Right atrium auricular region (tissue), 2 donors: Measurements from ENCODE around the gene CRAMP1. TPM values are rescaled to one million over a fixed set of nuclear protein-coding genes. Genes with fewer than 3 reads are reported as not detected.

Experiments used
- DNase-seq: peaks from one replicate; pipeline ENCODE4 v3.0.0-alpha.2; 2019; ENCODE audit warnings: low spot score
- H3K27ac ChIP-seq, 2 donors: fragments of 200-600 bp; sonication (generic); 1 replicate in 1 of 2; 2 replicates in 1 of 2; pipeline ENCODE4 v1.5.1; 2016 to 2019
- H3K27me3 ChIP-seq, 2 donors: fragments of 200-600 bp; sonication (generic); one replicate each; pipeline versions ENCODE4 v1.5.1 to v1.6.0; 2017 to 2019
- H3K36me3 ChIP-seq: fragments of 200-600 bp; sonication (generic); one replicate; pipeline ENCODE4 v1.5.1; 2016
- H3K4me1 ChIP-seq, 2 donors: fragments of 200-600 bp; sonication (generic); one replicate each; pipeline versions ENCODE4 v1.5.1 to v1.6.0; 2017 to 2019
- H3K4me3 ChIP-seq, 2 donors: fragments of 200-600 bp; sonication (generic); 1 replicate in 1 of 2; 2 replicates in 1 of 2; pipeline ENCODE4 v1.5.1; 2017 to 2019; ENCODE audit warnings: mild to moderate bottlenecking in 1 of 2, moderate library complexity in 1 of 2
- H3K9me3 ChIP-seq, 2 donors: fragments of 200-600 bp; sonication (generic); one replicate each; pipeline ENCODE4 v1.5.1; 2019
- CTCF ChIP-seq, 2 donors: fragments of 200-600 bp; sonication (generic); IDR thresholded peaks; one replicate each; pipeline ENCODE4 v1.5.1; 2019; ENCODE audit warnings: antibody characterized with exemption in 2 of 2
- total RNA-seq, 2 donors: library from RNA; depleted of rRNA; stranded (reverse); fragments of >200 nt; gene quantifications; one replicate each; pipeline ENCODE4 v1.1.0, GENCODE V29; 2016

The CRAMP1 gene
- total RNA-seq, 2 donors from 2014 or later: 7.7 to 9.7 TPM

GRCh38 chr16:1662543-1662942 lies 50.4 kb downstream of the CRAMP1 start:
- no peaks in the 10 kb centered on the region for H3K27me3 ChIP-seq
- H3K36me3 ChIP-seq: peaks cover 79% of the 10 kb centered on the region
- H3K9me3 ChIP-seq: no peaks in the 10 kb centered on the region
- no peak overlapping the region for H3K27ac ChIP-seq
- no peak for TF ChIP-seq CTCF (IDR thresholded peaks at IDR 0.05)
- no peak overlapping the region for H3K4me3 ChIP-seq
- peaks cover 0 to 13% of the 10 kb centered on the region in 2 donors for H3K4me1 ChIP-seq
- DNase-seq: no peak

GRCh38 chr16:1665829-1666228 lies 53.7 kb downstream of the CRAMP1 start:
- Histone ChIP-seq H3K4me1 (no peaks in the 10 kb centered on the region), H3K36me3 (peaks cover 94% of the 10 kb centered on the region)
- no peak for DNase-seq

GRCh38 chr16:1666316-1666715 lies 54.2 kb downstream of the CRAMP1 start:
- Histone ChIP-seq H3K9me3 (no peaks in the 10 kb centered on the region), H3K36me3 (peaks cover 97% of the 10 kb centered on the region), H3K27me3 (no peaks in the 10 kb centered on the region), H3K4me1 (no peaks in the 10 kb centered on the region), H3K4me3 (no peak overlapping the region), H3K27ac (no peak overlapping the region)
- TF ChIP-seq CTCF (IDR thresholded peaks at IDR 0.05): no peak
- DNase-seq: no peak

More at GRCh38 chr16:1665829-1666228, 53.7 kb downstream of the CRAMP1 start:
- no peak overlapping the region for H3K27ac ChIP-seq
- no peaks in the 10 kb centered on the region for H3K9me3 ChIP-seq
- TF ChIP-seq CTCF (IDR thresholded peaks at IDR 0.05): no peak
- no peak overlapping the region for H3K4me3 ChIP-seq
- no peaks in the 10 kb centered on the region for H3K27me3 ChIP-seq

- H3K27me3 ChIP-seq: no peaks in the 10 kb centered on the region
- TF ChIP-seq CTCF (IDR thresholded peaks at IDR 0.05): no peak
- H3K4me1 ChIP-seq: no peaks in the 10 kb centered on the region
- H3K9me3 ChIP-seq: no peaks in the 10 kb centered on the region
- DNase-seq: no peak
- no peak overlapping the region for H3K27ac ChIP-seq
- H3K36me3 ChIP-seq: peaks cover 98% of the 10 kb centered on the region
- H3K4me3 ChIP-seq: no peak overlapping the region
Measured at GRCh38 chr16:1667271-1667670, 55.1 kb downstream of the CRAMP1 start.

- H3K4me1 ChIP-seq: no peaks in the 10 kb centered on the region
- no peak for TF ChIP-seq CTCF (IDR thresholded peaks at IDR 0.05)
Measured at GRCh38 chr16:1667916-1668315, 55.8 kb downstream of the CRAMP1 start.

GRCh38 chr16:1668612-1669319 lies 56.6 kb downstream of the CRAMP1 start:
- no peak overlapping the region for H3K4me3 ChIP-seq
- no peaks in the 10 kb centered on the region for H3K9me3 ChIP-seq
- peaks cover 0 to 5% of the 10 kb centered on the region in 2 donors for H3K4me1 ChIP-seq
- no peak for TF ChIP-seq CTCF (IDR thresholded peaks at IDR 0.05)
- DNase-seq: no peak
- no peaks in the 10 kb centered on the region for H3K27me3 ChIP-seq
- no peak overlapping the region for H3K27ac ChIP-seq
- H3K36me3 ChIP-seq: peaks cover 96% of the 10 kb centered on the region

More at GRCh38 chr16:1667916-1668315, 55.8 kb downstream of the CRAMP1 start:
- Histone ChIP-seq H3K27me3 (no peaks in the 10 kb centered on the region), H3K4me3 (no peak overlapping the region), H3K9me3 (no peaks in the 10 kb centered on the region), H3K27ac (no peak overlapping the region), H3K36me3 (peaks cover 98% of the 10 kb centered on the region)
- DNase-seq: no peak
